Fibroblast of pulmonary artery (primary cell): ENCODE measurements around the gene ARHGEF7.

Source experiments
- DNase-seq: peaks from one replicate; pipeline ENCODE4 v3.0.0-alpha.2; 2010; ENCODE audit warnings: low read depth
- H3K4me3 ChIP-seq: replicated peaks from 2 replicates; pipeline ENCODE4 v1.5.1; 2011; ENCODE audit warnings: low read depth, mild to moderate bottlenecking, control low read depth, low read length, moderate library complexity
- TF ChIP-seq, protein P1 (sequence below): IDR thresholded peaks from 2 replicates; pipeline ENCODE4 v1.5.1; 2011; ENCODE audit warnings: mild to moderate bottlenecking, control low read depth, low read length, inconsistent platforms; ENCODE audit errors: missing control alignments

Gene ARHGEF7

DNA sequence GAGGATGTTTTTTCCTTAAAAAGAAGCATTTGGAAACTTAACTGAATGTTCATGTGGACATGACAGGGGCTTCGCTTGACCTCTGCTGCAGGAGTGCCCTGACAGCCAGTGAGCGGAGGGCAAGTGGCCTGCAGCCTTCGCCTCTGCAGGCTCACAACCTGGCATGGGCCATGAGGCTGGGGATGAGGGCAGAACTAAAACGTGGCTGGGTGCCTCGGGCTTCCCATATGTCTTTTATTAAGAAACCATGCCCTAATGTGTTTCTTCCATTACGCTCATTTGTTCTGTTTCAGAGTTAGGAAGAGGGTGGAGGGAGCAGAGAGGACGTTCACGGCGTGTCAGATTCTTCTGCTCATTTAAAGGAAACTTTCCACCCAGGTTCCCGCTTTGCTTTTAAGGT is 2.9 kb downstream of the ARHGEF7 start:
- no peak overlapping the region for H3K4me3 ChIP-seq
- no peak for DNase-seq
- TF ChIP-seq, protein P1, sequence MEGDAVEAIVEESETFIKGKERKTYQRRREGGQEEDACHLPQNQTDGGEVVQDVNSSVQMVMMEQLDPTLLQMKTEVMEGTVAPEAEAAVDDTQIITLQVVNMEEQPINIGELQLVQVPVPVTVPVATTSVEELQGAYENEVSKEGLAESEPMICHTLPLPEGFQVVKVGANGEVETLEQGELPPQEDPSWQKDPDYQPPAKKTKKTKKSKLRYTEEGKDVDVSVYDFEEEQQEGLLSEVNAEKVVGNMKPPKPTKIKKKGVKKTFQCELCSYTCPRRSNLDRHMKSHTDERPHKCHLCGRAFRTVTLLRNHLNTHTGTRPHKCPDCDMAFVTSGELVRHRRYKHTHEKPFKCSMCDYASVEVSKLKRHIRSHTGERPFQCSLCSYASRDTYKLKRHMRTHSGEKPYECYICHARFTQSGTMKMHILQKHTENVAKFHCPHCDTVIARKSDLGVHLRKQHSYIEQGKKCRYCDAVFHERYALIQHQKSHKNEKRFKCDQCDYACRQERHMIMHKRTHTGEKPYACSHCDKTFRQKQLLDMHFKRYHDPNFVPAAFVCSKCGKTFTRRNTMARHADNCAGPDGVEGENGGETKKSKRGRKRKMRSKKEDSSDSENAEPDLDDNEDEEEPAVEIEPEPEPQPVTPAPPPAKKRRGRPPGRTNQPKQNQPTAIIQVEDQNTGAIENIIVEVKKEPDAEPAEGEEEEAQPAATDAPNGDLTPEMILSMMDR: no peak

GRCh38 chr13:111118898-111119607 is 3.9 kb downstream of the ARHGEF7 start:
- DNase-seq: no peak
- H3K4me3 ChIP-seq: no peak overlapping the region
- TF ChIP-seq, protein P1: no peak

DNA sequence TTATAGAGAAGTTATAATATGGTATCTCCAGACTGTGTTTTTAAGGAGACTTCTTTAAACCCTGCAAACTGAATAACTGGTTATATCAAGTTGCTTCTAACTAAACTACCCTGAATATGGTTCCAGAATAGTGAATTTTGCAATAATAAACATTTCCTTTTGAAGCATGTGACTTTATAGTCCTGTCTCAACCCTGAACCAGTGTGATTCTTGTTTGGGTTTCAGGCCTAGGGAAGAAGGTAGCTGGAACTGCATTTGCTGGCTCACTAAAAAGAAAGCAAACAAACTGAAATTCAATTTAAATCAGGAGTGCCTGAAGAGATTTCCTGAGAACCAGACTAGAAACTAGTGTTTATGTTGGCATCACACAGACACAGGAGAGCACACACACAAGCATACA is 4.9 kb downstream of the ARHGEF7 start:
- DNase-seq: no peak
- no peak overlapping the region for H3K4me3 ChIP-seq
- TF ChIP-seq, protein P1: no peak

DNA sequence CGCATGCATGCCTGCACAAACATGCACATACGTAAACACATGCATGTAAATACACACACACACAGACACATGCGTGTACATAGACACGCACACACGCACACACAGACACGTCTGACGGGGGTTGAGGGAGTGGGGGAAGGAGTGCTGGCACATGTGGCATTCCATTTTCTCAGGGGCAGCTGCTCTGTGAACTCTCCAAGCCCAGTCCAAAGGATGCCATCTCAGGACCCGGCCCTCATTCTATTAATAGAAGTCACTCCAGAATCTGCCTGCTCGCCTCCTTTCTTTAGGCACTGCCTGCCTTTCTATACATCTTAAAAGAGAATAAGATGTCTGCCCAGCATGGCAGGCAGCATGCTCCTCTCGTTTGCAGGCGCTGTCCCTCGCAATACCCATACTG is 5.3 kb downstream of the ARHGEF7 start:
- TF ChIP-seq, protein P1: no peak
- H3K4me3 ChIP-seq: no peak overlapping the region
- no peak for DNase-seq

DNA sequence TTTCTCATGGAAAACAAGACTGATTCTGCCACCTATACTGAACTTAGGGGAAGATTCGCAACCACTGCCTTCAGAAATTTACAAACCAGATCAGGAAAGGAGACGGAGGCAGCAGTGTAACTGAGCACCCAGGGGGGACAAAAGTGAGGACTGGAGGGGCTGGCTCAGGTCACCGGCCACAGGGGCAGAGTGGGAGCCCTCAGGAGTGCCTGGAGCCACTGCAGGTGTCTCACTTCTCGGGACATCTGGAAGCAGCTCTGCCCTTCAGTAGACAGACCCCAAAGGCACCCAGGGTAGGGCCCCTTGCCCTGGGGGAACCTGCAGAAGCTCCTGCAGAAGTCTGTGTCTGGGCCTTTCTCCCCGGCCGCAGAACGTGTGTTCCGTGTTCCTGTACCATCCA is 5.8 kb downstream of the ARHGEF7 start:
- no peak for DNase-seq
- no peak overlapping the region for H3K4me3 ChIP-seq
- TF ChIP-seq, protein P1: no peak

DNA sequence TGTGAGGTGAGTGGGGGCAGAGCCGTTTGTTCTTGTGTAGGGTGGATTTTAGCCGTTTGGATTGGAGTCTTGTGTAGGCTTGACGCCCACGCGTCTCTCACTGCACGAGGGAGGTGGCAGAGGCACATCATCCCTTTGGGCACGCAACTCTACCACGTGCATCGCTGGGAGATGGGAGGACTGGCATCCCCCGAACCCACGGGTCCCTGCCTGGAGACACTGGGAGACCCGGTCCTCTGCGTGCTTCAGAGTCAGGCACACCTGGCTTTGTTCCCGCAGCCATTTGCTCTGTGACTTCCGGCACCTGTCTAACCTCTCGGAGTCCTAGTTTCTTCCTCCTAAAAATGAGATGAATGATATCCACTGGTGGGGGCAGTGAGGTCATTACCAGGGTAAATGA is 6.4 kb downstream of the ARHGEF7 start:
- TF ChIP-seq, protein P1: no peak
- no peak for DNase-seq
- H3K4me3 ChIP-seq: no peak overlapping the region

DNA sequence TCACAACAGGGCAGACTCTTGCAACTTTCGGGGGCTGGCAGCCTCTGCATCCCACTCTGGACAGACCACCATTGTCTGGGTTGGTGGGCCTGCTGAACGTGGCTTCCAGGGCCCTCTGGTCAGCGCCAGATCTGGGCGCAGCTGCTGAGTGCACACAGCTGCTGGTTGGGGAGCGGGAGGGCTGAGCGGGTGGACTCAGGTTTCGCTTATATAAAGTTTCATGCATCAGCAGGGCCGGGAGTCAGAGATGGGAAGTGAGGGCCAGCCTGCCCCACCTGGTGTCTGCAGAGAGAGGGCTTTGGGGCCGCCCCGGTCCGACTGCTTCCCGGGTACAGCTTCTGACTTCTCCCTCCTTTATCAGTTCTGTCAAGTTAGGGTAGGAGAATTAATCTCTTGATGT is 6.9 kb downstream of the ARHGEF7 start:
- TF ChIP-seq, protein P1: no peak
- no peak overlapping the region for H3K4me3 ChIP-seq
- no peak for DNase-seq
